Left hindlimb (tissue), 1 donor: ENCODE data around the gene SYCP2L.
"Not testable (repeated sequence)": the region's sequence is repeated elsewhere in the genome, so short reads cannot be mapped to it uniquely, and the experiment has no call there.

Experiments
- DNase-seq: peaks from one replicate; pipeline ENCODE4 v3.0.0-alpha.2; 2018

SYCP2L gene

DNA sequence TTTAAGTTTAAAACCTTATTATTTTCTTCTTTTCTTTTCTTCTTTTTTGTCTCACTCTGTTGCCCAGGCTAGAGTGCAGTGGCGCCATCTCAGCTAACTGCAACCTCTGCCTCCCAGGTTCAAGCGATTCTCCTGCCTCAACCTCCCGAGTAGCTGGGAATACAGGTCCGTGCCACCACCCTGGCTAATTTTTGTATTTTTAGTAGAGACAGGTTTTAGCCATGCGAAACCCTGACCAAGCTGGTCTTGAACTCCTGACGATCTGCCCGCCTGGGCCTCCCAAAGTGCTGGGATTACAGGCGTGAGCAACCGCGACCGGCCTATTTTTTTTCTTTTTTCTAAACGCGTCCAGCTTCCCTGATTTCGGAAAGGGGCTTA lies 4.6 kb upstream of the SYCP2L start:
- DNase-seq = not testable (repeated sequence)

DNA sequence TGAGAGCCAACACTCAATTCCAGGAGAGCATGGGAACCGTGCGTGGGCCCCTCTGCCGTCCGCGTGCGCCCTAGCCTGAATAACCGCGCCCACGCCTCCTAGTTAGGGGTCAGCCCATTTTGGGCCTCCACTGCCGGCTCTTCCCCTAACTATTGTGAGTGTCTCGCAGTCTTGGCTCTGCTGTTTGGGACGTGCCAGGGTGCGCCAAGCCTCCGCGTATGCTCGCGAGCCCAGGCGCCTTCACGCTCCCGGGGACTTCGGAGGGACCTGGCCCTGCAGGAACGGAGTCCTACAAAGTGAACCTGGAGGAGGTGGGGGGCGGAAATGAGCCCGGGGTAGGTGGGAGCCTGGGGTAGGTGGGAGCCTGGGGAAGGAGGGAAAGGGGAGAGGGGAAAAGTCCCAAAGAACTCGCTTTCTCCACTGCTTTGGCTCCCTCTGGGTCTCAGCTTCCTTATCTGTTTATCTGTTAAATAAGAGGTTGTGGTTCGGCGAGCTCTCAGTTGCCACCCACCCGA lies 4.1 kb upstream of the SYCP2L start:
- peak; percentile 29 for DNase-seq

- DNase-seq = no peak
Observed at GRCh38 chr6:10883312-10884244, 3.3 kb upstream of the SYCP2L start.

DNA sequence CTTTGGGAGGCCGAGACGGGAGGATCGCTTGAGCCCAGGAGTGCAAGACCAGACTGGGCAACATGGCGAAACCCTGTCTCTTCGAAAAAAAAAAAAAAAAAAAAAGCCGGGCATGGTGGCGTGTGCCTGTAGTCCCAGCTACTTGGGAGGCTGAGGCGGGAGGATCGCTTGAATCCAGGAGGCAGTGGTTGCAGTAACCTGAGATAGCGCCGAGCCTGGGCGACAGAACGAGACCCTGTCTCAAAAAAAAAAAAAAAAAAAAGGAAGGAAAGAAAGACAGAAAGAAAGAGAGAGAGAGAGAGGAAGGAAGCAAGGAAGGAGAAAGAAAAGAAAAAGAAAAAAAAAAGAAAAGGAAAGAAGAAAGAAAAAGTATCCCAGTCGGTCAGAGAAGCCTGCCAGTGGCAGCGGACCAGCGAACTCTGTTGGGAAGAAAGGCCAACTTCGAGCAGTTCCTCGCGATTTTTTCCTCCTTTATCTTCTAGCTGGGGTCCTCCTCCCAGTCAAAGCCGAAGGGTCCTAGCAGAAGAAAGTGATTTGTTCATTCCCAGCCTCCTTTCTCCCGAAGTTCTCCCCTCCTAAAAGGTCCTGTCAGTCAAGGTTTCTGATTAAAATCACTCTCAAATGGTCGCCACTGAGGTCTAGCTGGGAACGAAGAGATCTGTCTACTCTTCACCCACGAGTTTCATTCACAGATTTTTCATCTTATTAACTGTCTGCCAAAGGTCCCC lies 2.4 kb upstream of the SYCP2L start:
- no peak for DNase-seq

- not testable (repeated sequence) for DNase-seq
Observed at GRCh38 chr6:10886365-10886690, 524 bp upstream of the SYCP2L start.

DNA sequence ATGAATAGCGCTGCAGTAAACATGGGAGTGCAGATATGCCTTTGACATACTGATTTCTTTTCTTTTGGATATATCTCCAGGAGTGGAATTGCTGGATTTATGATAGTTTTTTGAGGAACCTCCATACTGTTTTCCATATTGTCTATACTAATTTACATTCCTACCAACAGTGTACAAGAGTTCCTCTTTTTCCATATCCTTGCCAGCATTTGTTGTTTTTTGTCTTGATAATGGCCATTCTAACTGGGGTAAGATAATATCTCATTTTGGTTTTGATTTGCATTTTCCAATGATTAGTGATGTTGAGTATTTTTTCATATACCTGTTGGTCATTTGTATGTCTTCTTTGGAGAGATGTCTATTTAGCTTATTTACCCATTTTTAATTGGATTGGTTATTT lies 3.3 kb downstream of the SYCP2L start:
- no peak for DNase-seq

- DNase-seq = no peak
Observed at GRCh38 chr6:10891960-10892359, 5.1 kb downstream of the SYCP2L start.

DNA sequence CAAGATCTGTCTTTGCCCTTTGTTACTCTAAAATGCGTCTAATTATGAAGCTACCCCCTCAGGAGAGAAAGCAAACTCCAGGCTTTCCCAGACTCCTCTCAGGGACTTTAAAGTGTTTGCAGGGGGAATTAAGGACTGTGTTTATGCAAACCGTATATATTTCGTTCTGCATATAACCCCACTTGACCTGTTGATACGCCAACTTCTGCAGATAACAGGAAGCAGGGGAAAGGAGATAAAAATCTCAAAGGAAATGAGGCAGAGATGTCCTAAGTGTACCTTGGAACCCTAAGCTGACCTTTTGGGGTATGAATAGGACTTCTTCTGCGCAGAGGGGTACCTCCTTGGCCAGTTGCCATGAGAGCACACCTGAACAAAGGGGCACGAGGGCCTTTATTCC lies 8.1 kb downstream of the SYCP2L start:
- DNase-seq = no peak

- no peak for DNase-seq
Observed at GRCh38 chr6:10896691-10897090, 9.8 kb downstream of the SYCP2L start.

DNA sequence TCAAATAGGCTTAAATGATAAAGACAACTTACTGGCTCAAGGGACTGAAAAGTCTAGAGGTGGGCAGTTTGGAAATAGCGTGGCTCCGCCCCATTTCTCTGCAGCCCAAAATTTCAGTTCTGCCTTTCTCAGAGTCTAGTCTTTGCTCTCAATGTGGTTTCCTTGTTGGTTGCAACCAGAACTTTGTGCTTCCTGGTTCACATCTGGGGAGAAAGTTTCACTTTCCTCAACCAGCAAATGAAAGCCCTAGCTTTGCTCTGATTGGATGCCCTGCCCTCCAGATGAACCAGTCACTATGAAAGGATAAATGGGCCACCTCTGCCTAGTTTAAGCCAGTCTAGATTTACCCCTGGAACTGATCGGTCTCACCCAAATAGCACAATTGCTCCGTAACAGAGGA lies 14.9 kb downstream of the SYCP2L start:
- DNase-seq = no peak

DNA sequence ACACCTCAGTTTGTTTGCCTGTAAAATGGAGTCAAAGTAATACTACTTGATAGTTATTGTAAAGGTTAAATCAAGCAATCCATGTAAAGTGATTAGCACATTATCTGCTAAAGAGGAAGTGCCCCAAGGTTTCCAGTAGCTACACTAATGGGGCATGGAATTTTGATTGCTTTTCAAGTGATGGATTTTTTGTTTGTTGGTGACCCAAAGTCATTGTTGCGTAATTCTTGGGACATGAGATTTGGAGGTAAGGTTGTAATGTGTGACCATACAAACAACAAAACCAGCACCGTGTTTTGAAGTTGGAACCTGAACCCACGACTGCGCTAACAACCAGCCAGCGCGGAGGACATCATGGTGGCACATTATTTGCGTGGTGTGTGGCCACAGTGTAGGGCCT lies 17.2 kb downstream of the SYCP2L start:
- DNase-seq = no peak

DNA sequence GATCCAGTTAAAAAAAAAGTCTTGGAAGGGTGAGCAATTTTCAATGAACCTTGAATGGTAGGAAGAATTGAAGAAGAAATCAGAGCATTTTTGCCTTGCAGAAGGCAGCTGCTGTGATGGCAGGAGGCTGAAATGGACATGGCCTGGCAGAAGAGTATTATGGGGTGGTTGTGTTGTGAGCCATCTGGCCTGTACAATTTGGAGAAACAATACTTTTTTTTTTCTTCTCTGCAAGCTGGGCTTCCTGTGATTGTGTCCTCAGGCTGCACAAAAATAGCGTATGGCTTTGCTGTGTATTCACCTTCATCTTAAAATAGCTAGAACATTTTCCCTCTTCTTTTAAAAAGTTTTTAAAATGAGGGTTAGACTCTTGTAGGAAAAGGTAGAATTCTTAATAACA lies 21.4 kb downstream of the SYCP2L start:
- DNase-seq = no peak

DNA sequence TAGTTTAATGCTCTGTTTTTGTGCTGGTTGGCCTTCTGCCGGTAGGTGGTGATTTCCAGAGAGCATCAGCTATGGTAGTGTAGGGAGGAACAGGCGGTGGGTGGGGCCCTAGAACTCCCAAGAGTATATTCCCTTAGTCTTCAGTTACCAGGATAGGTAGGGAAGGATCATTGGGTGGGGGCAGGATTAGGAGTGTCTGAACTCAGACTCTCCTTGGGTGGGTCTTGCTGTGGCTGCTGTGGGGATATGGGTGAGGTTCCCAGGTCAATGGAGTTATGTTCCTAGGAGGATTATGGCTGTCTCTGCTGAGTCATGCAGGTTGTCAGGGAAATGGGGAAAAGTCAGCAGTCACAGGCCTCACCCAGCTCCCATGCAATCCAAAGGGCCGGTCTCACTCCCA lies 32.7 kb downstream of the SYCP2L start:
- DNase-seq = not testable (repeated sequence)

GRCh38 chr6:10933126-10933525 lies 46.3 kb downstream of the SYCP2L start:
- DNase-seq = no peak

DNA sequence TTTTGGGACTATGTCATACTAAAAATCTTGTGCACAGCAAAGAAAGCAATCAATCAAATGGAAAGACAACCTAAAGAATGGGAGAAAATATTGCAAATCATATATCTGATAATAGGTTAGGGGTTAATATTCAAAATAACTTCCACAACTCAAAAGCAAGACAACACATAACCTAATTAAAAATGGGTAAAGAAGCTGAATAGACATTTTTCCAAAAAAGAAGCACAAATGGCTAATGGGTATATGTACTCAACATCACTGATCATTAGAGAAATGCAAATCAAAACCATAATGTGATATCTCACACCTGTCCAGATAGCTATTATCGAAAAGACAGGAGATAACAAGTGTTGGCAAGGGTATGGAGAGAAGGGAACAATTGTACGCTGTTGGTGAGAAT lies 53.0 kb downstream of the SYCP2L start:
- no peak for DNase-seq

GRCh38 chr6:10945845-10946244 lies 59.0 kb downstream of the SYCP2L start:
- no peak for DNase-seq

GRCh38 chr6:10947966-10948365 lies 61.1 kb downstream of the SYCP2L start:
- no peak for DNase-seq

DNA sequence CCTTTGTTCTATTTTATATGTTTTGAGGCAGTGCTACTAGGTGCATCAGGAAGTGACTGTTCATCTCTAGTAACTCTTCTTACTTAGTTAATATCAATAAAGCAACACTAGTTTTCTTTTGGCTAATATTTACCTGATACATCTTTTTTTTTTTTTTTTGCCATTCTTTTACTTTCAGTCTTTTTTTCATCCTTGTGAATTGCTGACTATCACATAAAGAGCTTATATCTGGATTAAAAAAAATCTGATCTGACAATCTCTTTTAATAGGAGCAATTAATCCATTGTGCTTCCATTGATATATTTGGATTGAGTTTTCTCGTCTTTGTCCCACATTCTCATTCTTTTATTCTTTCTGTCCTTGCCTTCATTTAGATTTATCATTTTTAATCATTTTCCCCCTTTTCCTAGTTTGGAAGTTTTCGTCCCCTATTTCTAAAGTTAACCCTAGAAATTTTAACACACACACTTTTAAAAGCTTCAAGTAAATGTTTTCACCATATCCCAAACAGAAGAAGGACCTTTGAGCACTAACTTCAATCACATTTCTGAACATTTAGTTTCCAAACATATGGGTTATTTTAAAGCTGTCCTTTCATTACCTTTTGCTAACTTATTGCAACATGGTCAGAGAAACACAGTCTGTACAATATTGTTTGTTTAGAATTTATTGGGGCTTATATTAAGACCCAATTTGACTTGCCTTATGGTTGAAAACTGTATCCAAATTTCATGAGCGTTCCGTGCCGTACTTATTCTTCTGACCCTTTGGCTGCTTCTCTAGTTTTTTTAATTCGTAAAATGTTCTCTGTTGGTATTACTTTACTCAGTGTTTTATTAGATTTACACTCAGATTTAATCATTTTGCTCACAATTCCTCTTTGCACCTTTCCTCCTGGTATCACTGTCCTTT lies 63.0 kb downstream of the SYCP2L start:
- DNase-seq = no peak

DNA sequence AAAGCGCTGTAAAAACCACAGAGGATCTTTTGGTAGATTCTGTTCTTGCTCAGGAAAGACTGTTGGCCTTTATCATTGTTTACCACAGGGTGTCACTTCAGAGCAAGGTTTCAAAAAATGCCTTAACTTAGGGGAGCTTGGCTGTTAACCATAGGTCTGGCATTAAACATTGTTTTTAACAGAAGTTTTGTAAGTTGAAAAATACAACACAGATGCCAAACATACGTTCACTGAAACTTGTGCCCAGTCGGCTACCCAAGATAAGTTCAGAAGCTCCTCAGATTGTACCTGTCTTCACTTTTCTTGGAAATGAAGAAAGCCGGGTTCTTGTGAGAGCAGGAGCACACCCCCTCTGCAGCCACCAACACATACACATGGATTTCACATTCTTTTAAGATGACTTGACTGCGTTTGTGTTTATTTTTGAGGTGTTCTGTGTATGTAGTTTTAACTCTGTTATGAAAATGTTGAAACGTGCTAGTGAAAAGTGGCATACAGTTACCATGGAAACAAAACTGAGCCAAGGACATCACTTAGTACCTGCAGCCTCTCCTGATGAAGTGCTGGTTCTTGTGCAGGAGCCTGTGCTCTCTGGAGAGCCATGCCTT lies 64.9 kb downstream of the SYCP2L start:
- DNase-seq = no peak

DNA sequence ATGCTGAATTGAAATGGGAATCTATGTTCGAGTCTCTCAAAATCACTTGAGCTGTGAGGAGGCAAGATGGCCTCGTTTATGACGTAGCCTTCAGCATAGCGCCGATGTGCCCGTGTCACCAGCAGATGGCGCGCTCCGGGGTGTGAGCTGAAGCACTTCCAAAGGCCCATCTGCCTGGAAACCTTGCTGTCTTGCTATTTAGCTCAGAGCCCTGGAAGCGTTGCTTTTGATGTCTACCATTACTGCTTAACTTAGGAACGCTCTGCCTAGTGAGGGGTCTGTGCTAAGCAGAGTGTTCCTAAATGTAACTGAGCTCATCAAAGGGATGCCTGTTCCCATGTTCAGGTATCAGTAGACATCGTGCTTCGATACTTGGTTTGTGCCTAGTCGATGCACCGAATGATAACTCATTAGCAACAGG lies 67.7 kb downstream of the SYCP2L start:
- peak; percentile 59 for DNase-seq

- DNase-seq = no peak
Observed at GRCh38 chr6:10956776-10957175, 69.9 kb downstream of the SYCP2L start.

DNA sequence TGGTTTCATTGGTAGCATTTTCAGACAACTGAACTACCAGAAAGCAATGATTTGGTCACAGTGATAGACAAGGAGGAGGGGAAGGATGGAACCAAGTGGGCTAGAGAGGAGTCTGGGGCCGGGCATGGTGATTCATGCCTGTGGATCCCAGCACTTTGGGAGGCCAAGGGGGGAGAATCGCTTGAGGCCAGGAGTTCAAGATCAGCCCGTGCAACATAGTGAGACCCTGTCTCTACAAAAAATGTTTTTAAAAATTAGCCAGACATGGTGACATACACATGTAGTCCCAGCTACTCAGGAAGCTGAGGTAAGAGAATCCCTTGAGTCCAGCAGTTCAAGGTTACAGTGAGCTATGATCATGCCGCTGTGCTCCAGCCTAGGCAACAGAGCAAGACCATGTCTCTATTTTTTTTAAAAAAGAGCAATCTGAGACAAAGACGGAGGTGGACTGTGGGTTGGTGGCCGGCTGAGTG lies 70.6 kb downstream of the SYCP2L start:
- no peak for DNase-seq
